HG02588 (cell line): ENCODE results near the gene CDK2.
A peak's percentile ranks its signal among the peaks of the same experiment; 100 is the strongest.
"Not testable (repeated sequence)": the region's sequence is repeated elsewhere in the genome, so short reads cannot be mapped to it uniquely, and the experiment has no call there.

ENCODE experiments used
- ATAC-seq: cut with Tn5 transposase; IDR thresholded peaks from one replicate; pipeline ENCODE4 v1.9.1; 2021; ENCODE audit warnings: mild to moderate bottlenecking, moderate library complexity; ENCODE audit not compliant: unreplicated experiment

CDK2 gene

DNA sequence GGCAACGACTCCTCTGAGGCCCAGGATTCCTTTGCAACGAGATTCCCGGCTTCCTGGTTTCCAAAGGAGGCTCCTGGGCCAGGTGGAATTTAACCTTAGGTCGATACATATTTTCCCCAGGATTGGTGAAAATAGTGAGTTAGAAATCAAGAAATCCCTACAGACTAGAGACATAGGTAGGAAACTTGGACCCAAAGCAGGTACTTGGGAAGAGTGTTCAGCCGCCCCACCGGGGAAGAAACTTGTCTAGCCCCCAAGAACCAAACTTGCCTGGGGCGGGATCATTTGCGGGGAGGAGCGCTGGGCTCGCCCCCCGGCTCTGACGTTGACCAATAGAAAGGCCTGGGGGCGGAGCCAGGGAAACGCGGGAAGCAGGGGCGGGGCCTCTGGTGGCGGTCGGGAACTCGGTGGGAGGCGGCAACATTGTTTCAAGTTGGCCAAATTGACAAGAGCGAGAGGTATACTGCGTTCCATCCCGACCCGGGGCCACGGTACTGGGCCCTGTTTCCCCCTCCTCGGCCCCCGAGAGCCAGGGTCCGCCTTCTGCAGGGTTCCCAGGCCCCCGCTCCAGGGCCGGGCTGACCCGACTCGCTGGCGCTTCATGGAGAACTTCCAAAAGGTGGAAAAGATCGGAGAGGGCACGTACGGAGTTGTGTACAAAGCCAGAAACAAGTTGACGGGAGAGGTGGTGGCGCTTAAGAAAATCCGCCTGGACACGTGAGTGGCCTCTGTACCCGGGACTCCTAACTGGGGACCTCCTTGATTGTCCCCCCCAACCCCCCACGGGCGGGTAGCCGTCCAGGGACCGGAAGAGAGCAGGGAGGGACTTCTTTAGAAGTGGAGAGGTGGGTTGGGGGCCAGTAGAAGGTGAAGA lies at the start of gene CDK2:
Gene CDK2, plus strand, starts transcription at position 423 of the 874 bp plus-strand sequence. Its CDS starts 179 bp downstream, at position 602.
- ATAC-seq, result peak; percentile 94

- ATAC-seq, result not testable (repeated sequence)
These were observed 47.6 kb upstream of the CDK2 start for GRCh38 chr12:55919032-55919431.

DNA sequence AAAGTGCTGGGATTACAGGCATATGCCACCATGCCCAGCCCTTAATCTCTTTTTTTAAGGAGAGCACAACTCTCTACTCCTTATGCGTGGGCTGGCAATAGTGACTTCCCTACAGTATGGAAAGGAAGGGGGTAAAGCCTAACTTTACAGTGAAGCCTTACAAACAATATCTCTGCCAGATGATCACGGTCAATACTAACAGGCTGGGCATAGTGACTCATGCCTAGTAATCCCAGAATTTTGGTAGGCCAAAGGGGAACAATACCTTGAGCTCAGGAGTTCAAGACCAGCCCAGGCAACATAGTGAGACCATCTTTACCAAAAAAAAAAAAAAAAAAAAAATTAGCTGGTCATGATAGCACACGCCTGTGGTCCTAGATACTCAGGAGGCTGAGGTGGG lies 44.5 kb upstream of the CDK2 start:
- no peak for ATAC-seq

- ATAC-seq, result not testable (repeated sequence)
These were observed 43.0 kb upstream of the CDK2 start for GRCh38 chr12:55923648-55924047.

GRCh38 chr12:55925371-55925770 lies 41.3 kb upstream of the CDK2 start:
- ATAC-seq, result no peak

- ATAC-seq, result peak; percentile 0
These were observed 40.5 kb upstream of the CDK2 start for GRCh38 chr12:55925870-55926737.

GRCh38 chr12:55926738-55927587 lies 39.7 kb upstream of the CDK2 start:
- peak; percentile 43 for ATAC-seq

DNA sequence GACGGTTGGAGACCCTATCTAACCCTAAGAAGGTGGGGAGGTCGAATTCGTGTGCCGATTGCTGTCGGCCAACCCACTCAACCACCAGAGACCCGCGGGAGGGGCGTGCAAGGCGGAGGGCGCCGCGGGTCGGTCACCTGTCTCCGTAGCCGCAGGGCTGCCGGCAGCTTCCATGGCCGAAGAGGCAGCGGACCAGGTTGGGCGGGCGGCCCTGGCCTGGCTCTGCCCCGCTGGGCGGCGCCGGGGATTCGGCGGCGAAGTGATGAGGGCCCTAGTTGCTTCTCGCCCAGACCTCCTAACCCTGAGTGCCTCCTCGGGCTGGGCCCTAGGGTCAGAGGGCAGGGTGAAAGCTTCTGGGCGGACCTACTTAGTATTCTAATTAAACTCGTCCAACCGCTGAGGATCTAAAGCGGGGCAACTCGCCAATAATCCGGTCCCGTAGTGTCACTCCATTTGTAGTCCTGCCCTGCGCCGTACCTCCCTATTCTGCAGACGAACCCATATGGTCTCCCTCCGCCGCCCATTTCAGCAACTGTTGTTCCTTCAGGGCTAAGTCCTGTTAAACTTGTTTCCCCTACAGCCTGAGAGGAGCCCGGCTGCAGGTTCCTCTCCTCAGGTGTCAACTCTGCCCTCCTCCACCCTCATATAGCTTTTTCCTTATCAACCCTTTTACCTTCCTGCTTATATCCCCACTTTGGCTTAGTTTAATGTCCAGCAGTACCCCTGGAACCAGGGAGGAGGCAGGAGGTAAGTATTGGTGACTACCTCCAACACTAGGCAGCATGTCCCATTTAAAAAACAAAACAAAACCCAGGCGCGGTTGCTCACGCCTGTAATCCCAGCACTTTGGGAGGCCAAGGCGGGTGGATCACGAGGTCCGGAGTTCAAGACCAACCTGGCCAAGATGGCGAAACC lies 38.8 kb upstream of the CDK2 start, which contains the start of gene PYM1:
Gene PYM1, minus strand, starts transcription at position 307 of the 915 bp plus-strand sequence. Its CDS starts 133 bp downstream, at position 174.
- peak; percentile 35 for ATAC-seq

GRCh38 chr12:55929306-55929791 lies 37.3 kb upstream of the CDK2 start:
- peak; percentile 29 for ATAC-seq

- ATAC-seq, result no peak
These were observed 35.8 kb upstream of the CDK2 start, which contains the start of gene DGKA for GRCh38 chr12:55930771-55931316. Gene DGKA, plus strand, starts transcription at chr12:55931162. Its CDS starts 5,342 bp downstream, at chr12:55936504.

- ATAC-seq, result no peak
These were observed 35.3 kb upstream of the CDK2 start for GRCh38 chr12:55931317-55931779.

- no peak for ATAC-seq
These were observed 34.7 kb upstream of the CDK2 start for GRCh38 chr12:55931780-55932550.

DNA sequence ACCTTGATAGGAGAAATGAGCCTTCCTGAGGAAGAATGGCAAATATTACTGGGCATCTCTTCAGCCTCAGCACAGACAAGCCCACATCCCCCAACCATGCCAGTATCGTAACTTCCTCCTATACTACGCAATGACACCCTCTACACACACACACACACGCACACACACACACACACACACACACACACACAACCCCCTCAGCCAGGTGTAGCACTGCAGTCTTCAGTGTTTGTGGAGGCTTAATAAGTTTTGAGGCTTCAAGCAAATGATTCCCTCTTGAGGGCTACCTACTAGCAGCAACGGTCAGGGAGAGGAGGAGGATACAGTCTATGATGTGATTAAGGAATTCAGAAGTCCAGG lies 34.1 kb upstream of the CDK2 start:
- ATAC-seq, result no peak

DNA sequence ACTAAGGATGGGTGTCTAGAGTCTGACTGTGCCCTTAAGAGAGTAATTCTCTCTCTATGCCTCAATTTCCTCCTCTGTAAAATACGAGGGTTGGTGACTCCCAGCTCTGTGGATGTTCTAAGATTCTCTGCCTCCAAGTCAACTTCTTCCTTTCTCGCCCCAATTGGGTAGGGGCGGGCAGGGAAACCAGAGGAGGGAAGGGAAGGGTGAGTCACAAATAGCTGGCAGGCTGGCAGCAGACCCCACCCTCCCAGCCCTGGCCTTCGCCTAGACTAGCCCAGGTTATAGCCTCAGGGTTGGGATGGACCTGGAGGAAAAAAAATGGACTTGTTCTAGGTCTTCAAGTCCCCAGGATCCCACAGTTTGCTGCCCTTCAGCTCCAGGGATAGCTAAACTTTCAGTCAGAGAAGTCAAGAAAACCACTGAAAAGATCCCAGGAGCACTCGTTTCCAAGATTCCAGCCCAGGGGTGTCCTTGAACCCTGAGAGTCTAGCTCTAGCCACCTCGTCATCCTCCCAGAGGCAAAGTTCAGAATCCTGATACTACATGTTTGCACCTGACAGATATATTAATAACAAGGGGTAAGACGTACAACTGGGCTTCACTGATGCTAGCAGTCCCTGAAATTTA lies 33.3 kb upstream of the CDK2 start:
- ATAC-seq, result no peak

DNA sequence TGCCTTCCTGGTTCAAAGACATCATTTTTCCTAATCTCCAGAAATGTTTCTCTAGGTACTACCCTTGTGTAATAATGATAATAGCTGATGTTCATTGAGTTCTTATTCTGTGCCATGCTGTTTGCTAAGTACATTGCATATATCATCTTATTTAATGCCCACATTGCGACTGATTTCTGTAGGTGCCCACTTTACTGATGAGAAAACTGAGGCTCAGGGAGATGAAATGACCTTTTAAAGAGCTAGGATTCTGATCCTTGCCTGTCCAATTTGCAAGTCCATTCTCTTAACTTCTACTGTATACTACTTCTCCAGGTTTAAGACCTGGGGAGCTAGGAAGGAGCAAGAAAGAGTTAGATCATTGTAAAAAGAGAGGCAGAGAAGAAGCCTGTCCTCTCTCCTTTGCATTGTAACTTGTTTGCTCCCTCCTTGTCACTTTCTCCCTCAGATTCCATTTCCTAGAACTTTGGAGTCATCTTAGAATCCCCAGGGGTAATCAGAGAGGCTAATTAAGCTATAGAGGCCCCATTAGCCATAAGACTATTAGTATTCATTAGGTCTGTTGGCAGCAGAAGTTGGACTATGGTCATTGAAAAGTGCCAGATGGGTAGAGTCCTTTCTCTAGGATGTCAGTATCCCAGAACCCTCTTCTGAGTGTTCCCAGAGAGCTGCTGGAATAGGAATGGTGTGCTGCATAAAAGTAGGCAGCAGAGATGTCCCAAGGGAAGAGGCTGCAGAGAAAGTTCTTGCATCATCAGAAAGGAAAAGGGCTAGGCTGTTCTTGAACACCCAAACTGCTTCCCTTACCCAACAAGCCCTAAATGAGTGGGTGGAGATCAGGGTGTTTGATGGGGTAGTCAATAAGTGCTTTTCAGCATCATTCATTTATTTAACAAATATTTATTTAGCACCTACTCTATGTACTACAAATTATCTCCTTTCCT lies 32.6 kb upstream of the CDK2 start:
- ATAC-seq, result no peak

DNA sequence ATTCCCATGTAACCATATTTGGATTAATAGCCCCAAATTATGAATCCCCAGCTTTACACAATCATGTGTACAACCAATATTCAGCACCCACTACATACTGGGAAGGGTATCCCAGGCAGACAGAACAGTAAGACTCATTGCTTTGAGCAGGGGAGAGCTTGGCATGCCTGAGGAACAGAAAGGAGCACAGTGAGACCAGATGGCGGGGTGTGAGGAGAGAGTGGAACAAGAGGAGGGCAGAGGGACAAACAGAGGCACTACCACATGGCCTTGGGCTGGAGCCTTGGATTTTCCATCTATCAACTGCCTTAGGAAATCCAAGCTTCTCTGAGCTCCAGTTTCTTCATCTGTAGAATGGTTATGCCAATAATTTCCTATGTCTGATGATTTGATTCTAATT lies 31.9 kb upstream of the CDK2 start:
- no peak for ATAC-seq

DNA sequence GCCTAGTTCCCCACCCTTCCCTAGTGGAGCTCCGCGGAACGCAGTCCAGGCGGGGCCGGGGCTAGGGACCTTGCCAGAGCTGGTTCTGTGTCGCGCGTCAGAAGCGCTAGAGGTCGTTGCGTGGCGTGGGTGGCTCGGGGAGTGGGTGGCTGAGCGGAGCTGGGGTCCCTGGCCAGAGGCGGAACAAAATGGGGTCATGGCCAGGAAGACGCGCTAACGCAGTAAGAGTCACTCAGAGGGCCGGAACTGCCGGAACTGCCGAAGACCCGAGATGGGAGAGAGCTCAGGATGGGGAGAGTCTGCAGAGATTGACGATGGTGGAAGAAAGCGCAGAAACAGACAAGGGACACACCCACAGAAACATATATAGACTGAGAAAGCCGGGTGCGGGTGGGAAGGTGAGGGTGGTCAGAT lies 30.9 kb upstream of the CDK2 start:
- ATAC-seq, result no peak
